SU-DHL-6 (cell line): ENCODE data around the gene NAIF1.
"Not testable (repeated sequence)": the region's sequence is repeated elsewhere in the genome, so short reads cannot be mapped to it uniquely, and the experiment has no call there.

Source experiments
- CTCF ChIP-seq: fragments of 200-600 bp; sonication (generic); IDR thresholded peaks from one replicate; pipeline ENCODE4 v1.5.1; 2017; ENCODE audit warnings: antibody characterized with exemption, mild to moderate bottlenecking, low read length, moderate library complexity; ENCODE audit not compliant: insufficient read depth, poor library complexity, severe bottlenecking
- EZH2phosphoT487 ChIP-seq: fragments of 200-600 bp; sonication (generic), shearing (Covaris generic); conservative IDR thresholded peaks from 2 replicates; pipeline ENCODE4 v1.6.1; 2018; ENCODE audit warnings: mild to moderate bottlenecking, antibody characterized with exemption, low read length, moderate library complexity, mixed read lengths

GRCh38 chr9:128023671-128024070 lies 43.4 kb downstream of the NAIF1 start:
- TF ChIP-seq CTCF, EZH2phosphoT487: not testable (repeated sequence)
